PFSK-1 (cell line): ENCODE data around the gene C14orf119.

Experiments
- FOXP2 ChIP-seq: optimal IDR thresholded peaks from 2 replicates; pipeline ENCODE3; 2011; ENCODE audit warnings: borderline replicate concordance, control low read depth, inconsistent platforms; ENCODE audit not compliant: insufficient read depth; ENCODE audit errors: extremely low read length, extremely low read depth
- POLR2AphosphoS5 ChIP-seq: IDR thresholded peaks from 2 replicates; pipeline ENCODE4 v1.6.1; 2012; ENCODE audit warnings: low read depth, mild to moderate bottlenecking, control low read depth, low read length, moderate library complexity
- SIN3A ChIP-seq: IDR thresholded peaks from 2 replicates; pipeline ENCODE4 v1.6.1; 2012; ENCODE audit warnings: mild to moderate bottlenecking, low read length, moderate library complexity, borderline replicate concordance; ENCODE audit not compliant: insufficient read depth
- TAF1 ChIP-seq: IDR thresholded peaks from 2 replicates; pipeline ENCODE4 v1.6.1; 2012; ENCODE audit warnings: low read length, control low read depth, borderline replicate concordance; ENCODE audit not compliant: insufficient read depth
- TF ChIP-seq, protein P1 (sequence below), 2 experiments: IDR thresholded peaks; 2 replicates each; pipeline versions ENCODE4 v1.6.1 to v1.8.0; 2011 to 2012; ENCODE audit warnings: low read depth in 2 of 2, low read length in 2 of 2, control low read depth in 1 of 2, inconsistent platforms in 1 of 2, mild to moderate bottlenecking in 1 of 2, moderate library complexity in 1 of 2; ENCODE audit not compliant: insufficient read depth in 1 of 2

DNA sequence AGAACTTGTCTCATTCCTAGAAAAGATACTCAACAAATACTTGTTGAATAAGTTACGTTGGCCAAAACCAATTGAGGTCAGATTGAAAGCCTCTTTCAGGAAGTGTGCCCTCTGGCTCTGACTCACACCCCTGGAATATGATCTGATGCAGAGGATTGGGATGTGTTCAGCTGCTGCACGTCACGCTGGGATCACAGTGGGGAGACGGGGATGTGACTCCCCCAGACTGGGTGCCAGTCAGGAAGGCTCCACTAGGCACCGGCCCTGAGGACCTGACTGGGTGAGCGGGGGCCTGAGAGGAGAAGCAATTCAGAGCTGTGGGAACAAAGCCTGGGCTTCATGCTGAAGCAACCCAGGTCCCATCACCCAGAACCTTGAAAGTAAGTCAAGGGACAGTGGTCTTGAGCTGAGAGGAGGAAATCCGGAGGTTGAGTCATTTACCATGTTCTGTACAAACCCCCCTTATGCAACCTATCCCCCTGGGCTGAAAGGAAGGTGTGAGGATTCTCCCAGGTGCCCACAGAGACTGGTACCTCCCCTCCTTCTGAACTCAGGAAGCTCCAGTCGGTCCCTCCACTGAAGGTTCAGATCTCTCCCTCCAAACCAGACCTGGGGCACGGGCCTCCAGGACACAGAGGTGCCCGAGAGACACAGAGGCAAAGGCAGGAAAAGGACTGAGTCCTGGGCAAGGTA lies 19.9 kb downstream of the C14orf119 start:
- TF ChIP-seq SIN3A (no peak), TAF1 (no peak), POLR2AphosphoS5 (no peak), FOXP2 (no peak)
- TF ChIP-seq, protein P1, sequence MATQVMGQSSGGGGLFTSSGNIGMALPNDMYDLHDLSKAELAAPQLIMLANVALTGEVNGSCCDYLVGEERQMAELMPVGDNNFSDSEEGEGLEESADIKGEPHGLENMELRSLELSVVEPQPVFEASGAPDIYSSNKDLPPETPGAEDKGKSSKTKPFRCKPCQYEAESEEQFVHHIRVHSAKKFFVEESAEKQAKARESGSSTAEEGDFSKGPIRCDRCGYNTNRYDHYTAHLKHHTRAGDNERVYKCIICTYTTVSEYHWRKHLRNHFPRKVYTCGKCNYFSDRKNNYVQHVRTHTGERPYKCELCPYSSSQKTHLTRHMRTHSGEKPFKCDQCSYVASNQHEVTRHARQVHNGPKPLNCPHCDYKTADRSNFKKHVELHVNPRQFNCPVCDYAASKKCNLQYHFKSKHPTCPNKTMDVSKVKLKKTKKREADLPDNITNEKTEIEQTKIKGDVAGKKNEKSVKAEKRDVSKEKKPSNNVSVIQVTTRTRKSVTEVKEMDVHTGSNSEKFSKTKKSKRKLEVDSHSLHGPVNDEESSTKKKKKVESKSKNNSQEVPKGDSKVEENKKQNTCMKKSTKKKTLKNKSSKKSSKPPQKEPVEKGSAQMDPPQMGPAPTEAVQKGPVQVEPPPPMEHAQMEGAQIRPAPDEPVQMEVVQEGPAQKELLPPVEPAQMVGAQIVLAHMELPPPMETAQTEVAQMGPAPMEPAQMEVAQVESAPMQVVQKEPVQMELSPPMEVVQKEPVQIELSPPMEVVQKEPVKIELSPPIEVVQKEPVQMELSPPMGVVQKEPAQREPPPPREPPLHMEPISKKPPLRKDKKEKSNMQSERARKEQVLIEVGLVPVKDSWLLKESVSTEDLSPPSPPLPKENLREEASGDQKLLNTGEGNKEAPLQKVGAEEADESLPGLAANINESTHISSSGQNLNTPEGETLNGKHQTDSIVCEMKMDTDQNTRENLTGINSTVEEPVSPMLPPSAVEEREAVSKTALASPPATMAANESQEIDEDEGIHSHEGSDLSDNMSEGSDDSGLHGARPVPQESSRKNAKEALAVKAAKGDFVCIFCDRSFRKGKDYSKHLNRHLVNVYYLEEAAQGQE (IDR thresholded peaks at IDR 0.05; ENCODE audit: insufficient read depth in 1 of 2, low read depth in 2 of 2, low read length in 2 of 2) = no peak
